ENCODE results near the gene PROX1. TPM values are rescaled to one million over a fixed set of nuclear protein-coding genes. Genes with fewer than 3 reads are reported as not detected.

Gene PROX1
- total RNA-seq, 4 donors from 2014 or later = 0.68 to 2.8 (median 1.0) TPM

GRCh38 chr1:214039394-214040018 lies 51.7 kb downstream of the PROX1 start:
- TF ChIP-seq CTCF (IDR thresholded peaks at IDR 0.05; ENCODE audit: low read depth) = no peak

- TF ChIP-seq CTCF (IDR thresholded peaks at IDR 0.05; ENCODE audit: low read depth) = no peak
These were observed 55.4 kb downstream of the PROX1 start for GRCh38 chr1:214043167-214043566.

DNA sequence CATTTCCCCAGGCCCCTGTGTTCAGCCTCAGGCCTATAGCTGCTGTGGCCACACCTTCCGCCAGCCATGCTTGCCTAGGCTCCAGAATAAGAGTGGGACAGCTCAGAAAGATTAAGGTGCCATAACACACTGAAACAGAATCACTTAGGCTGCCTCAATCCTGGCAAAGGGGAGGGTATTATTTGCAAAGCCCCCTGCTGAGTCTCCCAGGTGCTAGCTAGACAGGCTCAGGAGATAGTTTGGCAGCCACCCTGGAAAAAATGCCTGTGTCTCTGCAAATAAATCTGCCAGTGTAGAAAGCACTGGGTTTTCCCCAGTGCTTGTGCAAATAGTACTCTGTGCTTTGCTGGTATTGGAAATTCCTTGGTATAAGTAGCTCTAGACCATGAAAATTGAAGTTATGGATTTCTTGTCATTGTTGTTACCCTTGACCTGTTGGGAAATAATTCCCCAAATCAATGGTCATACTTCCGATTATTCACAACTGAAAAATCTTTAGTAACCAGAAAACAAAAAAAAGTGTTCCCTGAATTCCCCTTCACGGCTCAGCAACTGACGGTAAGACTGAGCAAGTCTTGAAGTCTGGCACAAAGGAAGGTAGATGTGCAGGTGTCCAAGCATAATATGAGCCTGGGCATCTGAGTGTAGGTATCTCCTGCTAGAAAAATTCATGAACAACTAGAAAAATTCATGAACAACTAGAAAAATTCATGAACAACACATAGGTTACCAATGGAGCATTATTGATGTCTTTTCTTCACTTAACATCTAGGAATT lies 56.9 kb downstream of the PROX1 start:
- TF ChIP-seq CTCF (IDR thresholded peaks at IDR 0.05; ENCODE audit: low read depth) = no peak

GRCh38 chr1:214050513-214051401 lies 63.0 kb downstream of the PROX1 start:
- no peak for TF ChIP-seq CTCF (IDR thresholded peaks at IDR 0.05; ENCODE audit: low read depth)

DNA sequence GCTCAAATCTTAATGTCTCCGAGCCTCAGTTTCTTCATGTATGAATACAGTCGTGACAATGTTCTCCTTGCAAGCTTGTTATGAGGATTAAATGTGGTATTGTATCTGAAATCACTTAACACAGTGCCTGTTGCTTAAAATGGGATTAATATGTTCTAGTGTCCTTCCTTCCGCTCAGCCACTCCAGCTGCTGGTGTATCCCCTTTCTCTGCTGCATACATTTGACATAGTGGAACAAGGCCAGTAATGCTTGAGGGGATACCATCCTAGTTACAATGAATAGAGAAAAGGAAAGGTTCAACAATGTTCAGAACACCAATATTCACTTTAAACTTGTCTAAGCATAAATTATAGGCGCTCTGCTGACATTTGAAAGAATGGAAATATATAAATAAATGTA lies 64.0 kb downstream of the PROX1 start:
- TF ChIP-seq CTCF (IDR thresholded peaks at IDR 0.05; ENCODE audit: low read depth) = no peak

DNA sequence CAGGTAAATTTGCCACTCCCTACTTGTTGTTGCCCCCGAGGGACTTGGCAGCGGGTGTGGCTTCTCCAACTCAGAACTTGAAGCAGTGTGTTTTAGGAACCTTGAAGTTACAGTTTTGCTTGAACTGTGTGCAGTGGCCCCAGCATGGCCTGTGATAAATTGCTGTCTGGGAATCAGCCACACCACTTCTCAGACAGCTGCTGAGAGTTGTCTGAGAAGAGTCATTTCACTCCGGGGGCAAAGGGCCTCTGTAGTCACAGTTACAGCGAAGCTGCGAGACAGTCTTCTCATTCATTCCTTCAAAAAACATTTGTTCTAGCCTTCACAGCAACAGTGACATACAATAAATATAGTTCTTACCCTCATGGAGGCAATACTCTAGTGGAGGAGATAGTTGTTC lies 70.3 kb downstream of the PROX1 start:
- TF ChIP-seq CTCF (IDR thresholded peaks at IDR 0.05; ENCODE audit: low read depth) = no peak

DNA sequence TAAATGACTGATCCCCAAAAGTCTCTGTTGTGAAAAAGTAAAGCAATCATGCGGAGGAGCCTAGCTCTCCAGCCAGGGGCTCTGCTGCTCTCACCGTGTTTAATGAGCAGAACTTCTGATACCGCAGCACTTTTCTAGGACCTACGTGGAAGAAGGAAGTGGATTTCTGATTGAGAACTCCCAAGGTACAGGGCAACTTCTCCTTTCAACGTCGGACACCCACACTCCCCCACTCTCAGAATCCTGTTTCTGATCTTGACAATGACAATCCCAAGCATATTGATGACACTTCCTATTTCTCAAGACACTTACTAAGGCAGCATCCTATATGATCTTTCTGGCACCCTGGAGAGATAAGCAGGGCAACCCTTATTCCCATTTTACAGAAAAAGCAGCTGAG lies 78.4 kb downstream of the PROX1 start:
- TF ChIP-seq CTCF (IDR thresholded peaks at IDR 0.05; ENCODE audit: low read depth) = no peak

All from subcutaneous adipose tissue (tissue), 4 donors.